RWPE2 (cell line): ENCODE measurements around the gene SRP9.

Source experiments
- ATAC-seq: fragments of 200-7000 bp; cut with Tn5 transposase; 3 replicates; pipeline ENCODE4 v1.9.1; 2021; ENCODE audit warnings: low read depth
- DNase-seq: peaks from one replicate; pipeline ENCODE4 v3.0.0-alpha.2; 2020; ENCODE audit warnings: low spot score
- H3K27ac ChIP-seq: fragments of 450-650 bp; 2 replicates; pipeline ENCODE4 v1.5.1; 2017; ENCODE audit warnings: mild to moderate bottlenecking; ENCODE audit not compliant: poor library complexity, severe bottlenecking
- H3K27me3 ChIP-seq: fragments of 250-450 bp; sonication (Bioruptor Pico); 2 replicates; pipeline ENCODE4 v1.5.1; 2021; ENCODE audit warnings: mild to moderate bottlenecking, moderate library complexity; ENCODE audit not compliant: insufficient read depth, poor library complexity, severe bottlenecking
- H3K36me3 ChIP-seq: fragments of 250-450 bp; sonication (Bioruptor Pico); 2 replicates; pipeline ENCODE4 v1.5.1; 2020; ENCODE audit warnings: low read depth, mild to moderate bottlenecking, moderate library complexity
- H3K4me1 ChIP-seq: fragments of 250-450 bp; sonication (Bioruptor Pico); 2 replicates; pipeline ENCODE4 v1.5.1; 2021; ENCODE audit warnings: mild to moderate bottlenecking, moderate library complexity; ENCODE audit not compliant: insufficient read depth, poor library complexity, severe bottlenecking
- H3K4me3 ChIP-seq: fragments of 250-450 bp; sonication (Bioruptor Pico); 2 replicates; pipeline ENCODE4 v1.5.1; 2021; ENCODE audit warnings: mild to moderate bottlenecking, moderate library complexity; ENCODE audit not compliant: severe bottlenecking
- H3K9me3 ChIP-seq: fragments of 250-450 bp; sonication (Bioruptor Pico); 2 replicates; pipeline ENCODE4 v1.5.1; 2021; ENCODE audit warnings: mild to moderate bottlenecking, moderate library complexity; ENCODE audit not compliant: severe bottlenecking
- TF ChIP-seq, protein P1 (sequence below): fragments of 450-650 bp; IDR thresholded peaks from one replicate; pipeline ENCODE4 v1.5.1; 2017; ENCODE audit warnings: mild to moderate bottlenecking, moderate library complexity; ENCODE audit not compliant: poor library complexity, severe bottlenecking

Gene SRP9

DNA sequence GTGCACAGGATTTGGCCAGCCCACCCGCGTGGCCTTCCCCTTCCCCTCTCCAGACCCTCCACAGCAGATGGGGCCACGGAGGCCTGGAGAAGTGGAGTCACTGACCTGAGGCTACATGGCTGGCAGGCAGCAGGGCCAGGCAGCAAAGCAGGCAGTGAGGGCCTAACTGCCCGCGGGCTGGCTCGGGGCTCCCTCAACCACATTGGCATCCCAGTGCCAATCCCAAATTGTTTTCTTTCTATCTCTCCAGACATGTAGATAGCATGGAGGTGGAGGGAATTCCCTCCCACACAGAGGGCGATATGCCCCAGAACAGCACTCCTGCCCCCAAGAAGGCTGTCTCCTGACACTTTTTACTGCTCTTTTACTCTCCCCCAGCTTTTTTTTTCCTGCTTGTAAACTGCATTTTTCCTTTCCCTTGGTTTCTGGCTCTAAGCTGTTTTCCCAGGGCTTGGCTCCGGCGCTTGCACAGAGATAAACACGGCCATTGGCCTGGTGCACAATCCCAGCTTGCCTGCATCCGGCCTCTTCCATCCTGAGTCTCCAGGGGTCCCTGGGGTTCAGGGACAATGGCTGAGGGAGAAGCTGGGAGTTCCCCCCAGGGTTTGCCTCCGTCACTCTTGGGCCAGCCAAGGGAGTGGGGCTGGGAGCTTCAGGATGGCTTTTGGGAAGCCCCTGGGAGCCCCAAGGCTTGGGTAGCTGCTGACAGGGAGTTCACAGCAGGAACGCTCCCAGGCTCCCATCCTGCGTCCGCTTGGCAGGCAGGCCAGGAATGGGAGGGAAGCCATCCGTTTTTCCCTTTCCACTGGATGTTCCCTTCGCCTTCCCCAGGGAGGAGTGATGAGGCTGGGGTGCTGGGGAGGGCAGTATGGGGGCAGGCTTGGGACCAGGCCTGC lies 39.3 kb downstream of the SRP9 start:
- ATAC-seq (no peak), DNase-seq (no peak)
- Histone ChIP-seq H3K36me3 (no peaks in the 10 kb centered on the region), H3K4me1 (peaks cover 14% of the 10 kb centered on the region), H3K27ac (no peak overlapping the region), H3K9me3 (no peaks in the 10 kb centered on the region), H3K4me3 (no peak overlapping the region), H3K27me3 (no peaks in the 10 kb centered on the region)
- TF ChIP-seq, protein P1, sequence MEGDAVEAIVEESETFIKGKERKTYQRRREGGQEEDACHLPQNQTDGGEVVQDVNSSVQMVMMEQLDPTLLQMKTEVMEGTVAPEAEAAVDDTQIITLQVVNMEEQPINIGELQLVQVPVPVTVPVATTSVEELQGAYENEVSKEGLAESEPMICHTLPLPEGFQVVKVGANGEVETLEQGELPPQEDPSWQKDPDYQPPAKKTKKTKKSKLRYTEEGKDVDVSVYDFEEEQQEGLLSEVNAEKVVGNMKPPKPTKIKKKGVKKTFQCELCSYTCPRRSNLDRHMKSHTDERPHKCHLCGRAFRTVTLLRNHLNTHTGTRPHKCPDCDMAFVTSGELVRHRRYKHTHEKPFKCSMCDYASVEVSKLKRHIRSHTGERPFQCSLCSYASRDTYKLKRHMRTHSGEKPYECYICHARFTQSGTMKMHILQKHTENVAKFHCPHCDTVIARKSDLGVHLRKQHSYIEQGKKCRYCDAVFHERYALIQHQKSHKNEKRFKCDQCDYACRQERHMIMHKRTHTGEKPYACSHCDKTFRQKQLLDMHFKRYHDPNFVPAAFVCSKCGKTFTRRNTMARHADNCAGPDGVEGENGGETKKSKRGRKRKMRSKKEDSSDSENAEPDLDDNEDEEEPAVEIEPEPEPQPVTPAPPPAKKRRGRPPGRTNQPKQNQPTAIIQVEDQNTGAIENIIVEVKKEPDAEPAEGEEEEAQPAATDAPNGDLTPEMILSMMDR, result no peak

DNA sequence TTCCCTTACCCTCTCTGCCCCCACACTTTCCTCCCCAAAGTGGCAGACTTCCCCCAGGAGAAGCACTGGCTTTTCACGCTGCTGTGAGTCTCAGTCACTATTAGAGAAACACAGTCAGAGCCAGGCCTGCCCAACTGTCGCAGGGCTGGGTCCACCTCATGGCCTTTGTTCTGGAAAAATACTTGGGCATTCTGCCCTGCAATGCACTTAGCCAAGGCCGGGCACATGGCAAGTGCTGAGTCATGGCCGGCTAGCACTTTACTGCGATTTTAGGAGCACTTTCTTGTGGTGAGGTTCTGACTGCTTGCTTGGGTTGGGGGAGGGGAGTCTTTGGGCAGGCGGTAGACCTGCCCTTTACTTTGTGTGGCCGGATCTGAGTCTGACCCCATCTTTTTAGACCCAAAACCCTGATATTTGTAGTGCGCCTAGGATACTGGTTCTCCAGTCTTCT lies 40.0 kb downstream of the SRP9 start:
- peak; percentile 59 for ATAC-seq
- Histone ChIP-seq H3K4me1 (peaks cover 14% of the 10 kb centered on the region), H3K4me3 (no peak overlapping the region), H3K36me3 (no peaks in the 10 kb centered on the region), H3K27ac (no peak overlapping the region), H3K27me3 (no peaks in the 10 kb centered on the region), H3K9me3 (no peaks in the 10 kb centered on the region)
- DNase-seq, result no peak
- TF ChIP-seq, protein P1, result no peak

DNA sequence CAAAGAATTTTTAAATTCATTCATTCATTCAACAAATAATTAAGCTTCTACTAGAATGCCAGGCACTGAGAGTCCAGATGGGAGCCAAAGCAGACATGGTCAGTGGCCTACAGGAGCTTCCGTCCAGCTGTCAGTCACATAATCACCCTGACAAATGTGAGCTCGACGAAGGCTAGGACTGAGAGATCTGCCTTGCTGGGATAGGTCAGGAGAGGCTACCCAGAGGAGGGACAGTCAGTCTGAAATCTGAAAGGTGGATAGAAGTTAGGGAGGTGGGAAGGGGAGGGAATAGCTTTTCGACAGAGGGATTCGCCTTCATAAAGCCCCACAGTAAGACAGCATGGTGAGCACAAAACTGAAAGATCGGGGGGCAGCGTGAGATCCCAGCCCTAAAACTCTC lies 40.6 kb downstream of the SRP9 start:
- Histone ChIP-seq H3K36me3 (no peaks in the 10 kb centered on the region), H3K4me1 (peaks cover 14% of the 10 kb centered on the region), H3K9me3 (no peaks in the 10 kb centered on the region), H3K27me3 (no peaks in the 10 kb centered on the region), H3K27ac (no peak overlapping the region), H3K4me3 (no peak overlapping the region)
- no peak for ATAC-seq
- TF ChIP-seq, protein P1, result no peak
- DNase-seq, result no peak

DNA sequence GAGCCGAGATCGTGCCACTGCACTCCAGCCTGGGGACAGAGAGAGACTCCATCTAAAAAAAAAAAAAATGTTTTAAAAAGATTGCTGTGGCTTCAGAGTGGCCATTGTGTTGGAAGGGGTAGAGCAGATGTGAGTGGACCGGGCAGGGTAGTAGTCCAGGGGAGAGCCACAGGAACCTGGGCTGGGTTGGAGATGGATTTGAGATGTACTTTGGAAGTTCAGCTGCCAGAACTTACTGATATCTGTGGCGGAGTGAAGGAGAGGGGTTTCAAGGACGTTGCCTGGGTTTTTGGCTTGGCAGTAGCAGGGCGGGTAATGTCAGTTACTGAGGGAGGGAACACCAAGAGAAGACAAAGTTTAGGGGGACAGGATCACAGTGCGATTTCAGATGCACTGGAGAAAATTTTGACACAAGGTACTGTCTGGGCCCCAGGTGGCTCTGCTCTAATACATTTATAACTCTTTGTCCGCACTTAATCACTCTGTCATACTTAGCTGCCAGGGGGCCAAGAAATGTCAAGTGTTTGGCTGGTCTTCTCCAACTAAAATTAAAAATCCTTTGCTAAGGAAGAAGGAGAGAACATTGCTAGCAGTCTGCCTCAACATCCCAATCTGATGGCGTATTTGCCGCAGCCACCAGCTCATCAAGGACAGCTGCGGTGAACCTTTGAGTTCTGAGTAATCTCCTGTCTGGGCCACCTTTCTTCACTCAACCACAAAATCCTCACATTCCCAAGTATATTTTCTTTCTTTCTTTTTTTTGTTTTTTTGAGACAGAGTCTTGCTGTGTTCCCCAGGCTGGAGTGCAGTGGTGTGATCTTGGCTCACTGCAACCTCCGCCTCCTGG lies 41.9 kb downstream of the SRP9 start:
- H3K27me3 ChIP-seq, result no peaks in the 10 kb centered on the region
- no peak overlapping the region for H3K27ac ChIP-seq
- H3K4me3 ChIP-seq, result no peak overlapping the region
- DNase-seq (no peak), ATAC-seq (no peak)
- H3K36me3 ChIP-seq, result no peaks in the 10 kb centered on the region
- H3K9me3 ChIP-seq, result no peaks in the 10 kb centered on the region
- TF ChIP-seq, protein P1, result no peak
- H3K4me1 ChIP-seq, result peaks cover 7% of the 10 kb centered on the region
